ENCODE measurements around the gene GRIK3. TPM values are rescaled to one million over a fixed set of nuclear protein-coding genes. Genes with fewer than 3 reads are reported as not detected.

The GRIK3 gene
- total and polyA plus RNA-seq, 2 of the 8 experiments (the other 6 are each of a cell fraction or from before 2014, with no cell fraction given), result 2.1 to 3.4 TPM

DNA sequence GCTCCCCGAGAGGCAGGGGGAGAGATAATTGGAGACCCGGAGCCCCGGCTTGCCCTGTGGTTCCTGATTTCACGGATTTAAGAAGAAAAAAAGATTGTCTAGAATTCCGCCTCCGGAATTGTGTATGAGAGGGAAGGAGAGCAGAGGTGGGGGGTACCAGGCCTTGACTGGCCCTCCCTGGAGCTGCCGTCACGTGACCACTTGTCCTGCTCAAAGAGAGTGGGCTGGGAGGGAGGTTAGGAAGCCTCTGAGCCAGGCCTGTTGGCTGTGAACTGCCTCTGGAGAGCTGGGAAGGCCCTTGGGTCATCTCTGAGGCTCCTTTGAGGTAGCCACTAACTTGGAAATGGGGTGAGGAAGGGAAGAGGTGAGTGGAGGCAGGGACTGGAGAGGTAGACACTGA lies 106.5 kb downstream of the GRIK3 start (continued):
- TF ChIP-seq, protein P1, sequence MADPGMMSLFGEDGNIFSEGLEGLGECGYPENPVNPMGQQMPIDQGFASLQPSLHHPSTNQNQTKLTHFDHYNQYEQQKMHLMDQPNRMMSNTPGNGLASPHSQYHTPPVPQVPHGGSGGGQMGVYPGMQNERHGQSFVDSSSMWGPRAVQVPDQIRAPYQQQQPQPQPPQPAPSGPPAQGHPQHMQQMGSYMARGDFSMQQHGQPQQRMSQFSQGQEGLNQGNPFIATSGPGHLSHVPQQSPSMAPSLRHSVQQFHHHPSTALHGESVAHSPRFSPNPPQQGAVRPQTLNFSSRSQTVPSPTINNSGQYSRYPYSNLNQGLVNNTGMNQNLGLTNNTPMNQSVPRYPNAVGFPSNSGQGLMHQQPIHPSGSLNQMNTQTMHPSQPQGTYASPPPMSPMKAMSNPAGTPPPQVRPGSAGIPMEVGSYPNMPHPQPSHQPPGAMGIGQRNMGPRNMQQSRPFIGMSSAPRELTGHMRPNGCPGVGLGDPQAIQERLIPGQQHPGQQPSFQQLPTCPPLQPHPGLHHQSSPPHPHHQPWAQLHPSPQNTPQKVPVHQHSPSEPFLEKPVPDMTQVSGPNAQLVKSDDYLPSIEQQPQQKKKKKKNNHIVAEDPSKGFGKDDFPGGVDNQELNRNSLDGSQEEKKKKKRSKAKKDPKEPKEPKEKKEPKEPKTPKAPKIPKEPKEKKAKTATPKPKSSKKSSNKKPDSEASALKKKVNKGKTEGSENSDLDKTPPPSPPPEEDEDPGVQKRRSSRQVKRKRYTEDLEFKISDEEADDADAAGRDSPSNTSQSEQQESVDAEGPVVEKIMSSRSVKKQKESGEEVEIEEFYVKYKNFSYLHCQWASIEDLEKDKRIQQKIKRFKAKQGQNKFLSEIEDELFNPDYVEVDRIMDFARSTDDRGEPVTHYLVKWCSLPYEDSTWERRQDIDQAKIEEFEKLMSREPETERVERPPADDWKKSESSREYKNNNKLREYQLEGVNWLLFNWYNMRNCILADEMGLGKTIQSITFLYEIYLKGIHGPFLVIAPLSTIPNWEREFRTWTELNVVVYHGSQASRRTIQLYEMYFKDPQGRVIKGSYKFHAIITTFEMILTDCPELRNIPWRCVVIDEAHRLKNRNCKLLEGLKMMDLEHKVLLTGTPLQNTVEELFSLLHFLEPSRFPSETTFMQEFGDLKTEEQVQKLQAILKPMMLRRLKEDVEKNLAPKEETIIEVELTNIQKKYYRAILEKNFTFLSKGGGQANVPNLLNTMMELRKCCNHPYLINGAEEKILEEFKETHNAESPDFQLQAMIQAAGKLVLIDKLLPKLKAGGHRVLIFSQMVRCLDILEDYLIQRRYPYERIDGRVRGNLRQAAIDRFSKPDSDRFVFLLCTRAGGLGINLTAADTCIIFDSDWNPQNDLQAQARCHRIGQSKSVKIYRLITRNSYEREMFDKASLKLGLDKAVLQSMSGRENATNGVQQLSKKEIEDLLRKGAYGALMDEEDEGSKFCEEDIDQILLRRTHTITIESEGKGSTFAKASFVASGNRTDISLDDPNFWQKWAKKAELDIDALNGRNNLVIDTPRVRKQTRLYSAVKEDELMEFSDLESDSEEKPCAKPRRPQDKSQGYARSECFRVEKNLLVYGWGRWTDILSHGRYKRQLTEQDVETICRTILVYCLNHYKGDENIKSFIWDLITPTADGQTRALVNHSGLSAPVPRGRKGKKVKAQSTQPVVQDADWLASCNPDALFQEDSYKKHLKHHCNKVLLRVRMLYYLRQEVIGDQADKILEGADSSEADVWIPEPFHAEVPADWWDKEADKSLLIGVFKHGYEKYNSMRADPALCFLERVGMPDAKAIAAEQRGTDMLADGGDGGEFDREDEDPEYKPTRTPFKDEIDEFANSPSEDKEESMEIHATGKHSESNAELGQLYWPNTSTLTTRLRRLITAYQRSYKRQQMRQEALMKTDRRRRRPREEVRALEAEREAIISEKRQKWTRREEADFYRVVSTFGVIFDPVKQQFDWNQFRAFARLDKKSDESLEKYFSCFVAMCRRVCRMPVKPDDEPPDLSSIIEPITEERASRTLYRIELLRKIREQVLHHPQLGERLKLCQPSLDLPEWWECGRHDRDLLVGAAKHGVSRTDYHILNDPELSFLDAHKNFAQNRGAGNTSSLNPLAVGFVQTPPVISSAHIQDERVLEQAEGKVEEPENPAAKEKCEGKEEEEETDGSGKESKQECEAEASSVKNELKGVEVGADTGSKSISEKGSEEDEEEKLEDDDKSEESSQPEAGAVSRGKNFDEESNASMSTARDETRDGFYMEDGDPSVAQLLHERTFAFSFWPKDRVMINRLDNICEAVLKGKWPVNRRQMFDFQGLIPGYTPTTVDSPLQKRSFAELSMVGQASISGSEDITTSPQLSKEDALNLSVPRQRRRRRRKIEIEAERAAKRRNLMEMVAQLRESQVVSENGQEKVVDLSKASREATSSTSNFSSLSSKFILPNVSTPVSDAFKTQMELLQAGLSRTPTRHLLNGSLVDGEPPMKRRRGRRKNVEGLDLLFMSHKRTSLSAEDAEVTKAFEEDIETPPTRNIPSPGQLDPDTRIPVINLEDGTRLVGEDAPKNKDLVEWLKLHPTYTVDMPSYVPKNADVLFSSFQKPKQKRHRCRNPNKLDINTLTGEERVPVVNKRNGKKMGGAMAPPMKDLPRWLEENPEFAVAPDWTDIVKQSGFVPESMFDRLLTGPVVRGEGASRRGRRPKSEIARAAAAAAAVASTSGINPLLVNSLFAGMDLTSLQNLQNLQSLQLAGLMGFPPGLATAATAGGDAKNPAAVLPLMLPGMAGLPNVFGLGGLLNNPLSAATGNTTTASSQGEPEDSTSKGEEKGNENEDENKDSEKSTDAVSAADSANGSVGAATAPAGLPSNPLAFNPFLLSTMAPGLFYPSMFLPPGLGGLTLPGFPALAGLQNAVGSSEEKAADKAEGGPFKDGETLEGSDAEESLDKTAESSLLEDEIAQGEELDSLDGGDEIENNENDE (IDR thresholded peaks at IDR 0.05; ENCODE audit: insufficient replicate concordance, low read length), result no peak
- no peak for TF ChIP-seq KDM1A (IDR thresholded peaks at IDR 0.05; ENCODE audit: borderline replicate concordance, low read length)
- TF ChIP-seq FOSL1 (IDR thresholded peaks at IDR 0.05; ENCODE audit: insufficient read depth, low read depth, low read length), result no peak
- no peak for TF ChIP-seq KDM4A (IDR thresholded peaks at IDR 0.05; ENCODE audit: low read depth, low read length, severe bottlenecking)
- no peak for TF ChIP-seq SAP30 (IDR thresholded peaks at IDR 0.05; ENCODE audit: insufficient read depth, insufficient replicate concordance, low read length)
- TF ChIP-seq JUND (IDR thresholded peaks at IDR 0.05; ENCODE audit: low read length), result no peak
- TF ChIP-seq CHD2 (IDR thresholded peaks at IDR 0.05; ENCODE audit: low read length), result no peak
- no peak for TF ChIP-seq ASH2L (IDR thresholded peaks at IDR 0.05; ENCODE audit: low read length)
- TF ChIP-seq, protein P2, sequence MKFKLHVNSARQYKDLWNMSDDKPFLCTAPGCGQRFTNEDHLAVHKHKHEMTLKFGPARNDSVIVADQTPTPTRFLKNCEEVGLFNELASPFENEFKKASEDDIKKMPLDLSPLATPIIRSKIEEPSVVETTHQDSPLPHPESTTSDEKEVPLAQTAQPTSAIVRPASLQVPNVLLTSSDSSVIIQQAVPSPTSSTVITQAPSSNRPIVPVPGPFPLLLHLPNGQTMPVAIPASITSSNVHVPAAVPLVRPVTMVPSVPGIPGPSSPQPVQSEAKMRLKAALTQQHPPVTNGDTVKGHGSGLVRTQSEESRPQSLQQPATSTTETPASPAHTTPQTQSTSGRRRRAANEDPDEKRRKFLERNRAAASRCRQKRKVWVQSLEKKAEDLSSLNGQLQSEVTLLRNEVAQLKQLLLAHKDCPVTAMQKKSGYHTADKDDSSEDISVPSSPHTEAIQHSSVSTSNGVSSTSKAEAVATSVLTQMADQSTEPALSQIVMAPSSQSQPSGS (IDR thresholded peaks at IDR 0.05; ENCODE audit: low read length), result no peak
- no peak for TF ChIP-seq HDAC2 (IDR thresholded peaks at IDR 0.05; ENCODE audit: borderline replicate concordance in 1 of 2, low read depth in 2 of 2, low read length in 2 of 2)
